Neutrophil (primary cell): Measurements from ENCODE around the gene LARGE1.

Experiments used
- H3K27ac ChIP-seq: fragments of 200-600 bp; sonication (generic); 2 replicates; pipeline ENCODE4 v1.5.1; 2016; ENCODE audit warnings: mild to moderate bottlenecking, moderate library complexity
- H3K27me3 ChIP-seq: fragments of 200-600 bp; sonication (generic); 2 replicates; pipeline ENCODE4 v1.6.0; 2016; ENCODE audit warnings: mild to moderate bottlenecking
- H3K36me3 ChIP-seq: fragments of 200-600 bp; sonication (generic); 2 replicates; pipeline ENCODE4 v1.5.1; 2017
- H3K4me1 ChIP-seq, 2 experiments: fragments of 200-600 bp in 1 of 2; sonication (generic) in 1 of 2; 1 replicate in 1 of 2; 2 replicates in 1 of 2; pipeline versions ENCODE4 v1.5.1 to v1.6.1; 2013 to 2016; ENCODE audit warnings: low read depth in 1 of 2, low read length in 1 of 2, mild to moderate bottlenecking in 1 of 2, moderate library complexity in 1 of 2; ENCODE audit not compliant: control insufficient read depth in 1 of 2, insufficient read depth in 1 of 2
- H3K4me3 ChIP-seq, 2 experiments: fragments of 200-600 bp in 1 of 2; sonication (generic) in 1 of 2; 1 replicate in 1 of 2; 2 replicates in 1 of 2; pipeline ENCODE4 v1.5.1; 2013 to 2016; ENCODE audit warnings: low read depth in 1 of 2, low read length in 1 of 2, mild to moderate bottlenecking in 1 of 2, moderate library complexity in 1 of 2
- H3K9me3 ChIP-seq: fragments of 200-600 bp; sonication (generic); 2 replicates; pipeline ENCODE4 v1.5.1; 2016
- TF ChIP-seq, protein P1 (sequence below): fragments of 200-600 bp; sonication (generic); IDR thresholded peaks from 2 replicates; pipeline ENCODE4 v1.5.1; 2016; ENCODE audit warnings: antibody characterized with exemption

LARGE1 gene

DNA sequence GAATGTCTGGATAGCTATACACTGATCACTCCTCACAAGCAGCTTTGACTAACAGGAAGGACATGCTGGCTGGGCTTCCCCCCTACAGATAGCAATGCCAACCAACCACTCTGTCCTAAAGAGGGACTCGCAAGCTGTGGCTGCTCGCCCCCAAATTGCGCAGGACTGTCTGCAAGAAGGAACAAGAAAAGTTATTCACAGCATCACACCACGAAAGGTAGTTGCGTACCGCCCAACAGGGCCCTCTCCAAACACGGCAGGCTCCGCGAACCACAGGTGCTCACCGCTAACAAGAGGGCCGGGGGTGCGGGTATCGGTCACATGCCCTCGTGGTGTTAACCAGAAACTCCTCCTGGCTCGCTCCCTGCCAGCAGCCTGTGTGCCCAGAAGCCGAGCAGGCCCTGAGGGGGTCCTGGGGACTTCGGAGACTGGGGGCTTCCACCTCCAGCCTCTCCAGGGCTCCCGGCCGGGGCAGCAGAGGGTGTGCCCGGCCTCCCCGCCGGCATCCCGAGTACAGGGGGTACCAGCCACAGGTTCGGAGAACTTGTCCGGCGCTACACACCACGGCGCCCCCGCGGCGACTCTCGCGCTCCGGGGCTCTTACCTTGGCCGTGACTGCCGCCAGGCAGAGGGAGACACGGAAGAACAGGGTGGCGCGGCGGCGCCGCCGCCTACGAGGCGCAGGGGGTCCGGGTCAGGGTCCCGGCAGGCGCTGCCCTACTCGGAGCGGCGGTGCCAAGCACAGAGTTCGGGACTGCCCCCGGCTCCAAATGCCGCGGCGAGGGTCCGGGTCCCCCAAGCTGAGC is 682 bp downstream of the LARGE1 start:
- Histone ChIP-seq H3K27me3 (peaks cover 85% of the 10 kb centered on the region), H3K36me3 (no peaks in the 10 kb centered on the region), H3K9me3 (no peaks in the 10 kb centered on the region), H3K4me1 (peaks cover 9 to 26% of the 10 kb centered on the region in 2 experiments), H3K27ac (no peak overlapping the region), H3K4me3 (no peak overlapping the region)
- TF ChIP-seq, protein P1, sequence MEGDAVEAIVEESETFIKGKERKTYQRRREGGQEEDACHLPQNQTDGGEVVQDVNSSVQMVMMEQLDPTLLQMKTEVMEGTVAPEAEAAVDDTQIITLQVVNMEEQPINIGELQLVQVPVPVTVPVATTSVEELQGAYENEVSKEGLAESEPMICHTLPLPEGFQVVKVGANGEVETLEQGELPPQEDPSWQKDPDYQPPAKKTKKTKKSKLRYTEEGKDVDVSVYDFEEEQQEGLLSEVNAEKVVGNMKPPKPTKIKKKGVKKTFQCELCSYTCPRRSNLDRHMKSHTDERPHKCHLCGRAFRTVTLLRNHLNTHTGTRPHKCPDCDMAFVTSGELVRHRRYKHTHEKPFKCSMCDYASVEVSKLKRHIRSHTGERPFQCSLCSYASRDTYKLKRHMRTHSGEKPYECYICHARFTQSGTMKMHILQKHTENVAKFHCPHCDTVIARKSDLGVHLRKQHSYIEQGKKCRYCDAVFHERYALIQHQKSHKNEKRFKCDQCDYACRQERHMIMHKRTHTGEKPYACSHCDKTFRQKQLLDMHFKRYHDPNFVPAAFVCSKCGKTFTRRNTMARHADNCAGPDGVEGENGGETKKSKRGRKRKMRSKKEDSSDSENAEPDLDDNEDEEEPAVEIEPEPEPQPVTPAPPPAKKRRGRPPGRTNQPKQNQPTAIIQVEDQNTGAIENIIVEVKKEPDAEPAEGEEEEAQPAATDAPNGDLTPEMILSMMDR, result no peak

DNA sequence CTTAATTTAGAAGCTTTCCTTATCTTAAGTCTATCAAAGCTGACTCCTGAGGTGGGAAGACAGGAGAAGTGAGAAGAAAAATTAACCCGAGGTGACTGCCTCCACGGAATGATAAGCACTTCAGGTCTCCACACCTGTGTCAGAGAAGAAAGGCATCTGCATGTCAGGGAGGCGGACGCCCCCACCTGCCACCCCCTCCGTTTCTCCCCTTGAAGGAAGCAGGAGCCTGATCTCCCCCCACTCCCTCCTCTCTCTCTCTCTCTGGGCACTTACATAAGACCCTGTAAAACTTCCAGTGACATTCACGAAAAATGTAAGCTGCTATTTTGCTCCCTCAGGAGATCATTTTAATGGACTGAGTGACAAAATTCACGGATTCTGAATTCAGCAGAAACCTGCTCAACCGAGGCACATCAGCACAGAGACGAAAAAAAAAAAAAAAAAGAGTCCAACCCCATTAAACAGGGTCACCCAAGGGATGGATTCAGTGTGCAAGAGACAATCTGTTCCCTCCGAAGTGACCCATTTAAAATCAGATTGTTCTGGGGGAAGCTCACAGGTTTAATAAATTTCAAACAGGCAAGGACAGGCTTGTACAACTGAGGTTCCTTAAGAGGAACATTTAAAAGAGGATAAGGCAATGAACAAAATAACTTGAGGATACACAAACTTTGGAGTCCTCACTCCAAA is 1.5 kb downstream of the LARGE1 start:
- Histone ChIP-seq H3K27ac (no peak overlapping the region), H3K36me3 (no peaks in the 10 kb centered on the region), H3K4me1 (peaks cover 9 to 26% of the 10 kb centered on the region in 2 experiments), H3K4me3 (no peak overlapping the region), H3K27me3 (peaks cover 85% of the 10 kb centered on the region), H3K9me3 (no peaks in the 10 kb centered on the region)
- TF ChIP-seq, protein P1, result no peak

DNA sequence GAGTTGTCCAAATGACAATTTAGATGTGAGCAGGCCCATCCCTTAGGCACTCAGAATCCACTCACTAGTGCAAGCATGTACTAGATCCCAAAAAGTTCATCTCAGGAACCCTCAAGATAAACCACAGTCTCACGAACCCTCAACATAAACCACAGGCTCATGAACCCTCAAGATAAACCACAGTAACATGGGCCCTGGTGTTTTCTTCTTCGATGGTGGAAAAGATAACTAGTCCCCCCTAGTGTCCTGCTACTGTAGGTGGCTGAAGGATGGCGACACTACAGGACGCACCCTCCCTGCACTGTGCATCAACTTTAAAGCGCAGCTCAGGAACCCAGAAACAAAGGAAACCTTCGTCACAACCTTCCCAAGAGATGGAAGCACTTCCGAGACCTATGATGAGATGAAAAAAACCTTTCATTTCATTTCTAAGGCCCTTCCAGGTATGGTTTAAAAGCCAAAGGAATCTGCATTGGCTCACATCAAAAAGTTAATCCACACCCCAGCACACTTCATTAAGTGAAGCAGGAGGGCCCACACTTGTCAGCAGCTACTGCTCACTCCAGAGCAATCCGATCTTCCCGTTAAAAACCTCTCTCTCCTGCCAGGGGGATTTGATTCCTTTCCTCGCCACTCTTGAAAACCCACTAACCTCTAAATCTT is 2.4 kb downstream of the LARGE1 start:
- Histone ChIP-seq H3K27me3 (peaks cover 77% of the 10 kb centered on the region), H3K4me1 (peaks cover 9 to 26% of the 10 kb centered on the region in 2 experiments), H3K36me3 (no peaks in the 10 kb centered on the region), H3K27ac (no peak overlapping the region), H3K9me3 (no peaks in the 10 kb centered on the region), H3K4me3 (no peak overlapping the region)
- TF ChIP-seq, protein P1, result no peak

DNA sequence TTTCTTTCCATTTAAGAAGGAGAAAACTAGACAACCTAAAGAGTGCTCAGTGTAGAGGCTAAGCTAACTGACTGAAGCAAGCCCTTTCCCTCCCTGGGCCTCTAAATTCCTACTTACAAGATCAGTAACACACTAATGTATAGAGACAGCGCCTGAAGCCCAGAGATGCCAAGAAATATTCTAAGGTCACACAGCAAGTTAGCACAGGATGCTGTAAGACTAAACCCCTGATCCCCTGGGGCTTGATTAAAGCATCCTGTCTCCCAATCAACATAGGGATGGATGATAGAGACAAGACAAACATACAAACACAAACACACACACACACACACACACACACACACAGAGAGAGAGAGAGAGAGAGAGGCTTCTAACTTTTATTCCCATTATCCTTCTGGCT is 5.6 kb downstream of the LARGE1 start:
- peaks cover 0 to 2% of the 10 kb centered on the region in 2 experiments for H3K4me1 ChIP-seq
- TF ChIP-seq, protein P1, result no peak

DNA sequence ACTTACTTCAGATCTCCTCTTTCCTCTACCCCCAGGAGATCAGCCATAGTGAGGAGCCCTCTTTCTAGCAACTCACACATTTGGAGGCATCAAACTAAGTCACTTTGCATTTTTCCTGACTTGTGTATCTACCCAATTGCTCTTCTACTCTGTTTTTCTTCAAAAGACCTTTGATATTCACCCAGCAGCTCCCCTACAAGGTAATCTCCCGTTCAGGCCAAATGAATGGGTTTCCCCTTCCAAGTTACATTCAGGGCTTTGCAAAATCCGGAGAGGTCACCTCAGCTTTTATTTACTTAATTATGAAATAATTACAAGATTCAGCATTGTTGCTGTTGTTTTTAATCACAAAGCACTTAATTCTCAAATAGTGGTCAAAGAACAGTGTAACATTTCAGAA is 6.1 kb downstream of the LARGE1 start:
- Histone ChIP-seq H3K4me3 (no peak overlapping the region), H3K36me3 (no peaks in the 10 kb centered on the region), H3K27ac (no peak overlapping the region), H3K9me3 (no peaks in the 10 kb centered on the region), H3K4me1 (no peaks in the 10 kb centered on the region), H3K27me3 (peaks cover 43% of the 10 kb centered on the region)
- TF ChIP-seq, protein P1, result no peak

More for the DNA sequence above, 5.6 kb downstream of the LARGE1 start:
- Histone ChIP-seq H3K27me3 (peaks cover 49% of the 10 kb centered on the region), H3K36me3 (no peaks in the 10 kb centered on the region), H3K4me3 (no peak overlapping the region), H3K27ac (no peak overlapping the region), H3K9me3 (no peaks in the 10 kb centered on the region)
